SK-N-SH (cell line): ENCODE data around the gene SERPINB3. TPM values are rescaled to one million over a fixed set of nuclear protein-coding genes. Genes with fewer than 3 reads are reported as not detected.

Experiments
- CTCF ChIA-PET: fragments of 300-600, 350-600 bp; formaldehyde crosslinking; extraction: SDS; loops from one replicate; lab custom pipeline; 2021; lab: Yijun Ruan, JAX
- POLR2A ChIA-PET: fragments of 350-600 bp; sonication (Branson Sonifier 250); formaldehyde crosslinking; extraction: SDS; loops from one replicate; lab custom pipeline; 2020; ENCODE audit warnings: antibody characterized with exemption, inconsistent platforms; lab: Yijun Ruan, JAX
- DNase-seq: peaks from one replicate; pipeline ENCODE4 v3.0.0; 2012
- H2AFZ ChIP-seq: fragments of 200-600 bp; sonication (generic); 2 replicates; pipeline ENCODE4 v1.8.1; 2016; ENCODE audit warnings: antibody characterized with exemption, mild to moderate bottlenecking, low read depth
- H3F3A ChIP-seq: fragments of 200-600 bp; sonication (generic); replicated peaks from 2 replicates; pipeline ENCODE3; 2016; ENCODE audit warnings: antibody characterized with exemption, mild to moderate bottlenecking; ENCODE audit not compliant: insufficient read depth
- H3K27ac ChIP-seq, 2 experiments: fragments of 200-500 bp in 1 of 2; fragments of 200-600 bp in 1 of 2; sonication (Bioruptor generic) in 1 of 2; sonication (generic), shearing (Covaris generic) in 1 of 2; 2 replicates each; pipeline versions ENCODE4 v1.5.1 to v1.6.1; 2014 to 2016; ENCODE audit warnings: low read depth in 2 of 2, inconsistent platforms in 1 of 2, low read length in 1 of 2, mild to moderate bottlenecking in 1 of 2, mixed read lengths in 1 of 2
- H3K27me3 ChIP-seq: fragments of 200-600 bp; sonication (generic), shearing (Covaris generic); 2 replicates; pipeline ENCODE4 v1.6.1; 2016; ENCODE audit warnings: mixed run types; ENCODE audit not compliant: insufficient read depth
- H3K36me3 ChIP-seq, 2 experiments: fragments of 200-500 bp in 1 of 2; fragments of 200-600 bp in 1 of 2; sonication (Bioruptor generic) in 1 of 2; sonication (generic) in 1 of 2; replicated peaks in 1 of 2; 2 replicates each; pipeline versions ENCODE3 to v1.5.1; 2014 to 2016; ENCODE audit warnings: low read length in 1 of 2, mild to moderate bottlenecking in 1 of 2; ENCODE audit not compliant: insufficient read depth in 2 of 2, control insufficient read depth in 1 of 2
- H3K4me1 ChIP-seq, 2 experiments: fragments of 200-500 bp in 1 of 2; fragments of 200-600 bp in 1 of 2; sonication (Bioruptor generic) in 1 of 2; sonication (generic), shearing (Covaris generic) in 1 of 2; 2 replicates each; pipeline versions ENCODE4 v1.5.1 to v1.6.1; 2014 to 2016; ENCODE audit warnings: low read depth in 1 of 2, low read length in 1 of 2, mixed run types in 1 of 2; ENCODE audit not compliant: insufficient read depth in 2 of 2, control insufficient read depth in 1 of 2
- H3K4me2 ChIP-seq: fragments of 200-600 bp; sonication (generic), shearing (Covaris generic); 2 replicates; pipeline ENCODE4 v1.6.1; 2017; ENCODE audit warnings: mixed run types
- H3K4me3 ChIP-seq, 2 experiments: fragments of 200-500 bp in 1 of 2; fragments of 200-600 bp in 1 of 2; sonication (Bioruptor generic) in 1 of 2; sonication (generic), shearing (Covaris generic) in 1 of 2; 2 replicates each; pipeline versions ENCODE4 v1.5.1 to v1.8.1; 2014 to 2016; ENCODE audit warnings: low read depth in 2 of 2, inconsistent platforms in 1 of 2, low read length in 1 of 2, mild to moderate bottlenecking in 1 of 2, mixed read lengths in 1 of 2, moderate library complexity in 1 of 2
- H3K79me2 ChIP-seq: fragments of 200-600 bp; sonication (generic); 2 replicates; pipeline ENCODE4 v1.8.1; 2017; ENCODE audit warnings: mild to moderate bottlenecking; ENCODE audit not compliant: insufficient read depth
- H3K9ac ChIP-seq: fragments of 200-600 bp; sonication (generic); 2 replicates; pipeline ENCODE4 v1.6.1; 2017; ENCODE audit warnings: mixed run types
- H3K9me2 ChIP-seq: fragments of 200-600 bp; sonication (generic); 2 replicates; pipeline ENCODE4 v1.6.1; 2017; ENCODE audit warnings: mixed run types
- H3K9me3 ChIP-seq: fragments of 200-600 bp; sonication (generic); 2 replicates; pipeline ENCODE4 v1.6.1; 2017; ENCODE audit warnings: mixed run types, mild to moderate bottlenecking, moderate library complexity
- H4K20me1 ChIP-seq: fragments of 200-600 bp; sonication (generic); 2 replicates; pipeline ENCODE4 v1.6.1; 2017; ENCODE audit warnings: mild to moderate bottlenecking, mixed run types; ENCODE audit not compliant: insufficient read depth
- CHD2 ChIP-seq: fragments of 150-350 bp; IDR thresholded peaks from 2 replicates; pipeline ENCODE4 v1.6.1; 2018; ENCODE audit warnings: low read length; ENCODE audit not compliant: partially characterized antibody
- CTCF ChIP-seq: fragments of 200-600 bp; sonication (generic); IDR thresholded peaks from 2 replicates; pipeline ENCODE4 v1.6.1; 2017; ENCODE audit warnings: antibody characterized with exemption, mild to moderate bottlenecking, moderate library complexity
- ELF1 ChIP-seq: IDR thresholded peaks from 2 replicates; pipeline ENCODE4 v1.4.0; 2012
- EZH2phosphoT487 ChIP-seq: fragments of 200-600 bp; sonication (generic); IDR thresholded peaks from 2 replicates; pipeline ENCODE4 v1.6.1; 2017; ENCODE audit warnings: low read depth, mixed run types, mild to moderate bottlenecking, antibody characterized with exemption, moderate library complexity, borderline replicate concordance
- IRF3 ChIP-seq: fragments of 150-350 bp; IDR thresholded peaks from 2 replicates; pipeline ENCODE4 v1.6.1; 2016; ENCODE audit warnings: mild to moderate bottlenecking, low read depth, low read length
- MEF2A ChIP-seq: IDR thresholded peaks from 2 replicates; pipeline ENCODE4 v1.4.0; 2012; ENCODE audit warnings: low read depth, borderline replicate concordance
- NRF1 ChIP-seq: IDR thresholded peaks from 2 replicates; pipeline ENCODE4 v1.6.1; 2012; ENCODE audit warnings: low read depth, mild to moderate bottlenecking, low read length
- POLR2AphosphoS5 ChIP-seq: IDR thresholded peaks from 2 replicates; pipeline ENCODE4 v1.6.1; 2012; ENCODE audit warnings: low read depth, low read length
- RAD21 ChIP-seq: IDR thresholded peaks from 2 replicates; pipeline ENCODE4 v1.6.1; 2012; ENCODE audit warnings: mild to moderate bottlenecking, low read length
- RCOR1 ChIP-seq: fragments of 150-350 bp; IDR thresholded peaks from 2 replicates; pipeline ENCODE4 v1.6.1; 2017; ENCODE audit warnings: antibody characterized with exemption, low read length
- RFX5 ChIP-seq: IDR thresholded peaks from 2 replicates; pipeline ENCODE4 v1.6.1; 2012; ENCODE audit warnings: mild to moderate bottlenecking, improper control_type of control experiment, low read length
- SIN3A ChIP-seq: IDR thresholded peaks from 2 replicates; pipeline ENCODE4 v1.6.1; 2012; ENCODE audit warnings: low read depth, mild to moderate bottlenecking, low read length, moderate library complexity, borderline replicate concordance
- USF2 ChIP-seq: fragments of 150-350 bp; IDR thresholded peaks from 2 replicates; pipeline ENCODE4 v1.6.1; 2017; ENCODE audit warnings: antibody characterized with exemption, low read length, low read depth, borderline replicate concordance
- WGBS: methylation state at CpG from one replicate; pipeline ENCODE4 v1.1.6; 2017; ENCODE audit warnings: low lambda C conversion rate; 5-methylcytosine and 5-hydroxymethylcytosine counted together
- polyA plus RNA-seq, 3 experiments: library from polyadenylated mRNA; depleted of rRNA; stranded (reverse); fragments of >200 nt; gene quantifications; 2 replicates each; pipeline ENCODE4 v1.2.3, GENCODE V29; 2012
- TF ChIP-seq, protein P1 (sequence below): IDR thresholded peaks from 2 replicates; pipeline ENCODE4 v1.6.1; 2012; ENCODE audit warnings: mild to moderate bottlenecking, low read depth, low read length, moderate library complexity
- TF ChIP-seq, protein P2 (sequence below): IDR thresholded peaks from 2 replicates; pipeline ENCODE4 v1.4.0; 2012; ENCODE audit warnings: low read depth, borderline replicate concordance
- TF ChIP-seq, protein P3 (sequence below): IDR thresholded peaks from 2 replicates; pipeline ENCODE4 v1.4.0; 2012; ENCODE audit warnings: low read depth, borderline replicate concordance

The SERPINB3 gene
- polyA plus RNA-seq, 1 of the 3 experiments (the other 2 are of a cell fraction) = 0.07 TPM

GRCh38 chr18:63705401-63705800 lies 43.7 kb upstream of the SERPINB3 start:
- Histone ChIP-seq H3K4me1 (no peaks in the 10 kb centered on the region), H3K9ac (no peak overlapping the region), H3K9me2 (no peaks in the 10 kb centered on the region), H3K4me3 (no peak overlapping the region), H4K20me1 (no peaks in the 10 kb centered on the region), H3K9me3 (no peaks in the 10 kb centered on the region), H3F3A (peaks cover 9% of the 10 kb centered on the region), H3K79me2 (no peaks in the 10 kb centered on the region), H3K27me3 (no peaks in the 10 kb centered on the region), H3K4me2 (no peak overlapping the region), H3K36me3 (no peaks in the 10 kb centered on the region), H3K27ac (no peak overlapping the region), H2AFZ (no peak overlapping the region)
- CTCF ChIA-PET = no interaction called here
- DNase-seq = no peak
- TF ChIP-seq IRF3 = no peak
- no peak for TF ChIP-seq CHD2
- TF ChIP-seq EZH2phosphoT487 = no peak
- TF ChIP-seq ELF1 = no peak
- TF ChIP-seq NRF1 = no peak
- no peak for TF ChIP-seq RFX5
- TF ChIP-seq, protein P1, sequence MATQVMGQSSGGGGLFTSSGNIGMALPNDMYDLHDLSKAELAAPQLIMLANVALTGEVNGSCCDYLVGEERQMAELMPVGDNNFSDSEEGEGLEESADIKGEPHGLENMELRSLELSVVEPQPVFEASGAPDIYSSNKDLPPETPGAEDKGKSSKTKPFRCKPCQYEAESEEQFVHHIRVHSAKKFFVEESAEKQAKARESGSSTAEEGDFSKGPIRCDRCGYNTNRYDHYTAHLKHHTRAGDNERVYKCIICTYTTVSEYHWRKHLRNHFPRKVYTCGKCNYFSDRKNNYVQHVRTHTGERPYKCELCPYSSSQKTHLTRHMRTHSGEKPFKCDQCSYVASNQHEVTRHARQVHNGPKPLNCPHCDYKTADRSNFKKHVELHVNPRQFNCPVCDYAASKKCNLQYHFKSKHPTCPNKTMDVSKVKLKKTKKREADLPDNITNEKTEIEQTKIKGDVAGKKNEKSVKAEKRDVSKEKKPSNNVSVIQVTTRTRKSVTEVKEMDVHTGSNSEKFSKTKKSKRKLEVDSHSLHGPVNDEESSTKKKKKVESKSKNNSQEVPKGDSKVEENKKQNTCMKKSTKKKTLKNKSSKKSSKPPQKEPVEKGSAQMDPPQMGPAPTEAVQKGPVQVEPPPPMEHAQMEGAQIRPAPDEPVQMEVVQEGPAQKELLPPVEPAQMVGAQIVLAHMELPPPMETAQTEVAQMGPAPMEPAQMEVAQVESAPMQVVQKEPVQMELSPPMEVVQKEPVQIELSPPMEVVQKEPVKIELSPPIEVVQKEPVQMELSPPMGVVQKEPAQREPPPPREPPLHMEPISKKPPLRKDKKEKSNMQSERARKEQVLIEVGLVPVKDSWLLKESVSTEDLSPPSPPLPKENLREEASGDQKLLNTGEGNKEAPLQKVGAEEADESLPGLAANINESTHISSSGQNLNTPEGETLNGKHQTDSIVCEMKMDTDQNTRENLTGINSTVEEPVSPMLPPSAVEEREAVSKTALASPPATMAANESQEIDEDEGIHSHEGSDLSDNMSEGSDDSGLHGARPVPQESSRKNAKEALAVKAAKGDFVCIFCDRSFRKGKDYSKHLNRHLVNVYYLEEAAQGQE = no peak
- TF ChIP-seq CTCF = no peak
- TF ChIP-seq, protein P2, sequence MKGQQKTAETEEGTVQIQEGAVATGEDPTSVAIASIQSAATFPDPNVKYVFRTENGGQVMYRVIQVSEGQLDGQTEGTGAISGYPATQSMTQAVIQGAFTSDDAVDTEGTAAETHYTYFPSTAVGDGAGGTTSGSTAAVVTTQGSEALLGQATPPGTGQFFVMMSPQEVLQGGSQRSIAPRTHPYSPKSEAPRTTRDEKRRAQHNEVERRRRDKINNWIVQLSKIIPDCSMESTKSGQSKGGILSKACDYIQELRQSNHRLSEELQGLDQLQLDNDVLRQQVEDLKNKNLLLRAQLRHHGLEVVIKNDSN = no peak
- TF ChIP-seq USF2 = no peak
- TF ChIP-seq MEF2A = no peak
- no peak for TF ChIP-seq SIN3A
- TF ChIP-seq, protein P3, sequence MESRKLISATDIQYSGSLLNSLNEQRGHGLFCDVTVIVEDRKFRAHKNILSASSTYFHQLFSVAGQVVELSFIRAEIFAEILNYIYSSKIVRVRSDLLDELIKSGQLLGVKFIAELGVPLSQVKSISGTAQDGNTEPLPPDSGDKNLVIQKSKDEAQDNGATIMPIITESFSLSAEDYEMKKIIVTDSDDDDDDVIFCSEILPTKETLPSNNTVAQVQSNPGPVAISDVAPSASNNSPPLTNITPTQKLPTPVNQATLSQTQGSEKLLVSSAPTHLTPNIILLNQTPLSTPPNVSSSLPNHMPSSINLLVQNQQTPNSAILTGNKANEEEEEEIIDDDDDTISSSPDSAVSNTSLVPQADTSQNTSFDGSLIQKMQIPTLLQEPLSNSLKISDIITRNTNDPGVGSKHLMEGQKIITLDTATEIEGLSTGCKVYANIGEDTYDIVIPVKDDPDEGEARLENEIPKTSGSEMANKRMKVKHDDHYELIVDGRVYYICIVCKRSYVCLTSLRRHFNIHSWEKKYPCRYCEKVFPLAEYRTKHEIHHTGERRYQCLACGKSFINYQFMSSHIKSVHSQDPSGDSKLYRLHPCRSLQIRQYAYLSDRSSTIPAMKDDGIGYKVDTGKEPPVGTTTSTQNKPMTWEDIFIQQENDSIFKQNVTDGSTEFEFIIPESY = no peak
- no peak for TF ChIP-seq RAD21
- TF ChIP-seq POLR2AphosphoS5 = no peak
- no peak for TF ChIP-seq RCOR1
- WGBS = 10% methylated on average over 2 of the region's 2 CpGs
- POLR2A ChIA-PET = no interaction called here
